ENCODE measurements around the gene PCSK6. TPM values are rescaled to one million over a fixed set of nuclear protein-coding genes. Genes with fewer than 3 reads are reported as not detected.
"Not testable (repeated sequence)": the region's sequence is repeated elsewhere in the genome, so short reads cannot be mapped to it uniquely, and the experiment has no call there.

Gene PCSK6
- total and polyA plus RNA-seq, 2 experiments from 2014 or later: 4.8 to 6.4 TPM

GRCh38 chr15:101470548-101471239 is 18.8 kb downstream of the PCSK6 start:
- Histone ChIP-seq H3K4me3 (no peak overlapping the region), H3K27me3 (no peaks in the 10 kb centered on the region), H3K27ac (no peak overlapping the region), H3K4me1 (ENCODE audit: low read depth) (peaks cover 8% of the 10 kb centered on the region), H3K36me3 (no peaks in the 10 kb centered on the region), H3K9me3 (ENCODE audit: low read depth) (no peaks in the 10 kb centered on the region)
- DNase-seq (ENCODE audit: low read depth in 1 of 2, low spot score in 1 of 2): no peak
- no peak for TF ChIP-seq CTCF (IDR thresholded peaks at IDR 0.05; ENCODE audit: low read depth, low read length)

- TF ChIP-seq CTCF (IDR thresholded peaks at IDR 0.05; ENCODE audit: low read depth, low read length): no peak
- Histone ChIP-seq H3K36me3 (no peaks in the 10 kb centered on the region), H3K9me3 (ENCODE audit: low read depth) (no peaks in the 10 kb centered on the region), H3K27ac (no peak overlapping the region), H3K4me1 (ENCODE audit: low read depth) (peaks cover 8% of the 10 kb centered on the region), H3K27me3 (no peaks in the 10 kb centered on the region), H3K4me3 (no peak overlapping the region)
- peak in 1 of 2 donors; percentile 15 for DNase-seq (ENCODE audit: low read depth in 1 of 2, low spot score in 1 of 2)
Observed at GRCh38 chr15:101469520-101470288, 19.8 kb downstream of the PCSK6 start.

GRCh38 chr15:101466188-101466587 is 23.3 kb downstream of the PCSK6 start:
- H3K4me1 ChIP-seq (ENCODE audit: low read depth): peaks cover 8% of the 10 kb centered on the region
- H3K4me3 ChIP-seq: no peak overlapping the region
- H3K27me3 ChIP-seq: no peaks in the 10 kb centered on the region
- no peak for TF ChIP-seq CTCF (IDR thresholded peaks at IDR 0.05; ENCODE audit: low read depth, low read length)
- no peaks in the 10 kb centered on the region for H3K36me3 ChIP-seq
- H3K27ac ChIP-seq: no peak overlapping the region
- H3K9me3 ChIP-seq (ENCODE audit: low read depth): no peaks in the 10 kb centered on the region
- DNase-seq (ENCODE audit: low read depth in 1 of 2, low spot score in 1 of 2): no peak

- no peaks in the 10 kb centered on the region for H3K36me3 ChIP-seq
- no peak overlapping the region for H3K27ac ChIP-seq
- H3K27me3 ChIP-seq: no peaks in the 10 kb centered on the region
- no peak for TF ChIP-seq CTCF (IDR thresholded peaks at IDR 0.05; ENCODE audit: low read depth, low read length)
- H3K4me3 ChIP-seq: no peak overlapping the region
- H3K9me3 ChIP-seq (ENCODE audit: low read depth): no peaks in the 10 kb centered on the region
- H3K4me1 ChIP-seq (ENCODE audit: low read depth): peaks cover 8% of the 10 kb centered on the region
- no peak for DNase-seq (ENCODE audit: low read depth in 1 of 2, low spot score in 1 of 2)
Observed at GRCh38 chr15:101464999-101465669, 24.4 kb downstream of the PCSK6 start.

GRCh38 chr15:101464256-101464998 is 25.1 kb downstream of the PCSK6 start:
- Histone ChIP-seq H3K27ac (no peak overlapping the region), H3K4me3 (no peak overlapping the region), H3K36me3 (no peaks in the 10 kb centered on the region), H3K4me1 (ENCODE audit: low read depth) (peaks cover 1% of the 10 kb centered on the region), H3K9me3 (ENCODE audit: low read depth) (no peaks in the 10 kb centered on the region), H3K27me3 (no peaks in the 10 kb centered on the region)
- no peak for DNase-seq (ENCODE audit: low read depth in 1 of 2, low spot score in 1 of 2)
- no peak for TF ChIP-seq CTCF (IDR thresholded peaks at IDR 0.05; ENCODE audit: low read depth, low read length)

- H3K36me3 ChIP-seq; H3K4me3 ChIP-seq; H3K9me3 ChIP-seq (ENCODE audit: low read depth); H3K27me3 ChIP-seq; H3K27ac ChIP-seq; DNase-seq (ENCODE audit: low read depth in 1 of 2, low spot score in 1 of 2); H3K4me1 ChIP-seq (ENCODE audit: low read depth): not testable (repeated sequence)
Observed at GRCh38 chr15:101463696-101464095, 25.8 kb downstream of the PCSK6 start.

Data from cardiac muscle cell (in vitro differentiated cells and primary cell).